GM23338 (cell line): ENCODE data around the gene SLC9C2.
"Not testable (repeated sequence)": the region's sequence is repeated elsewhere in the genome, so short reads cannot be mapped to it uniquely, and the experiment has no call there.

ENCODE experiments used
- CREB1 ChIP-seq: fragments of 250-450 bp; sonication (Bioruptor Pico); IDR thresholded peaks from 2 replicates; pipeline ENCODE4 v1.5.0; 2020; ENCODE audit warnings: low read depth, mild to moderate bottlenecking, moderate library complexity
- EZH2 ChIP-seq: fragments of 200-600 bp; sonication (generic); IDR thresholded peaks from one replicate; pipeline ENCODE4 v1.8.0; 2017; ENCODE audit warnings: antibody characterized with exemption, mild to moderate bottlenecking, low read depth; ENCODE audit not compliant: unreplicated experiment
- EZH2phosphoT487 ChIP-seq: fragments of 200-600 bp; sonication (generic); IDR thresholded peaks from one replicate; pipeline ENCODE4 v1.8.1; 2018; ENCODE audit warnings: antibody characterized with exemption; ENCODE audit not compliant: unreplicated experiment
- JUNB ChIP-seq: IDR thresholded peaks from one replicate; pipeline ENCODE4 v1.6.1; 2016; ENCODE audit warnings: antibody characterized with exemption; ENCODE audit not compliant: unreplicated experiment
- NANOG ChIP-seq: IDR thresholded peaks from 2 replicates; pipeline ENCODE4 v1.6.1; 2016; ENCODE audit warnings: antibody characterized with exemption, borderline replicate concordance
- POLR2AphosphoS5 ChIP-seq: IDR thresholded peaks from 2 replicates; pipeline ENCODE4 v1.6.1; 2016; ENCODE audit warnings: antibody characterized with exemption, low read depth
- STAT1 ChIP-seq: IDR thresholded peaks from one replicate; pipeline ENCODE4 v1.6.1; 2016; ENCODE audit warnings: antibody characterized with exemption; ENCODE audit not compliant: unreplicated experiment
- ZNF114 ChIP-seq: fragments of 250-450 bp; sonication (Bioruptor Pico); IDR thresholded peaks from 2 replicates; pipeline ENCODE4 v1.5.0; 2020; ENCODE audit warnings: mild to moderate bottlenecking, moderate library complexity
- ZNF331 ChIP-seq: fragments of 250-450 bp; sonication (Bioruptor Pico); IDR thresholded peaks from 2 replicates; pipeline ENCODE4 v1.5.0; 2020; ENCODE audit warnings: low read depth, mild to moderate bottlenecking, moderate library complexity
- TF ChIP-seq, protein P1 (sequence below), 2 experiments: fragments of 200-600 bp in 1 of 2; sonication (generic) in 1 of 2; conservative IDR thresholded peaks; 2 replicates each; pipeline versions ENCODE4 v1.5.1 to v1.6.1; 2016 to 2017; ENCODE audit warnings: antibody characterized with exemption in 2 of 2, low read depth in 2 of 2, mild to moderate bottlenecking in 2 of 2, moderate library complexity in 1 of 2
- TF ChIP-seq, protein P2 (sequence below): IDR thresholded peaks from one replicate; pipeline ENCODE4 v1.6.1; 2018; ENCODE audit warnings: antibody characterized with exemption; ENCODE audit not compliant: unreplicated experiment
- TF ChIP-seq, protein P3 (sequence below): IDR thresholded peaks from 2 replicates; pipeline ENCODE4 v1.6.1; 2016; ENCODE audit warnings: antibody characterized with exemption

DNA sequence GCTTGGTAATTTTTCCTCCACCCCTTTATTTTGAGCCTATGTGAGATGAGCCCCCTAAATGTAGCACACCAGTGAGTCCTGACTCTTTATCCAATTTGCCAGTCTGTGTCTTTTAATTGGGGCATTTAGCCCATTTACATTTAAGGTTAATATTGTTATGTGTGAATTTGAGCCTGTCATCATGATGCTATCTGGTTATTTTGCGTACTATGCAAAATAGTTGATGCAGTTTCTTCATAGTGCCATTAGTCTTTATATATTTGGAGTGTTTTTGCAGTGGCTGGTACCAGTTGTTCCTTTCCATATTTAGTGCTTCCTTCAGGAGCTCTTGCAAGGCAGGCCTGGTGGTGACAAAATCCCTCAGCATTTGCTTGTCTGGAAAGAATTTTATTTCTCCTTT is 88.4 kb downstream of the SLC9C2 start:
- not testable (repeated sequence) for TF ChIP-seq EZH2; POLR2AphosphoS5; ZNF114 (CRISPR knock-in tag); CREB1; EZH2phosphoT487; JUNB; ZNF331 (CRISPR knock-in tag); NANOG; STAT1
- TF ChIP-seq, protein P1, sequence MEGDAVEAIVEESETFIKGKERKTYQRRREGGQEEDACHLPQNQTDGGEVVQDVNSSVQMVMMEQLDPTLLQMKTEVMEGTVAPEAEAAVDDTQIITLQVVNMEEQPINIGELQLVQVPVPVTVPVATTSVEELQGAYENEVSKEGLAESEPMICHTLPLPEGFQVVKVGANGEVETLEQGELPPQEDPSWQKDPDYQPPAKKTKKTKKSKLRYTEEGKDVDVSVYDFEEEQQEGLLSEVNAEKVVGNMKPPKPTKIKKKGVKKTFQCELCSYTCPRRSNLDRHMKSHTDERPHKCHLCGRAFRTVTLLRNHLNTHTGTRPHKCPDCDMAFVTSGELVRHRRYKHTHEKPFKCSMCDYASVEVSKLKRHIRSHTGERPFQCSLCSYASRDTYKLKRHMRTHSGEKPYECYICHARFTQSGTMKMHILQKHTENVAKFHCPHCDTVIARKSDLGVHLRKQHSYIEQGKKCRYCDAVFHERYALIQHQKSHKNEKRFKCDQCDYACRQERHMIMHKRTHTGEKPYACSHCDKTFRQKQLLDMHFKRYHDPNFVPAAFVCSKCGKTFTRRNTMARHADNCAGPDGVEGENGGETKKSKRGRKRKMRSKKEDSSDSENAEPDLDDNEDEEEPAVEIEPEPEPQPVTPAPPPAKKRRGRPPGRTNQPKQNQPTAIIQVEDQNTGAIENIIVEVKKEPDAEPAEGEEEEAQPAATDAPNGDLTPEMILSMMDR (conservative IDR thresholded peaks at IDR 0.05; ENCODE audit: low read depth in 2 of 2) = not testable (repeated sequence)
- TF ChIP-seq, protein P2, sequence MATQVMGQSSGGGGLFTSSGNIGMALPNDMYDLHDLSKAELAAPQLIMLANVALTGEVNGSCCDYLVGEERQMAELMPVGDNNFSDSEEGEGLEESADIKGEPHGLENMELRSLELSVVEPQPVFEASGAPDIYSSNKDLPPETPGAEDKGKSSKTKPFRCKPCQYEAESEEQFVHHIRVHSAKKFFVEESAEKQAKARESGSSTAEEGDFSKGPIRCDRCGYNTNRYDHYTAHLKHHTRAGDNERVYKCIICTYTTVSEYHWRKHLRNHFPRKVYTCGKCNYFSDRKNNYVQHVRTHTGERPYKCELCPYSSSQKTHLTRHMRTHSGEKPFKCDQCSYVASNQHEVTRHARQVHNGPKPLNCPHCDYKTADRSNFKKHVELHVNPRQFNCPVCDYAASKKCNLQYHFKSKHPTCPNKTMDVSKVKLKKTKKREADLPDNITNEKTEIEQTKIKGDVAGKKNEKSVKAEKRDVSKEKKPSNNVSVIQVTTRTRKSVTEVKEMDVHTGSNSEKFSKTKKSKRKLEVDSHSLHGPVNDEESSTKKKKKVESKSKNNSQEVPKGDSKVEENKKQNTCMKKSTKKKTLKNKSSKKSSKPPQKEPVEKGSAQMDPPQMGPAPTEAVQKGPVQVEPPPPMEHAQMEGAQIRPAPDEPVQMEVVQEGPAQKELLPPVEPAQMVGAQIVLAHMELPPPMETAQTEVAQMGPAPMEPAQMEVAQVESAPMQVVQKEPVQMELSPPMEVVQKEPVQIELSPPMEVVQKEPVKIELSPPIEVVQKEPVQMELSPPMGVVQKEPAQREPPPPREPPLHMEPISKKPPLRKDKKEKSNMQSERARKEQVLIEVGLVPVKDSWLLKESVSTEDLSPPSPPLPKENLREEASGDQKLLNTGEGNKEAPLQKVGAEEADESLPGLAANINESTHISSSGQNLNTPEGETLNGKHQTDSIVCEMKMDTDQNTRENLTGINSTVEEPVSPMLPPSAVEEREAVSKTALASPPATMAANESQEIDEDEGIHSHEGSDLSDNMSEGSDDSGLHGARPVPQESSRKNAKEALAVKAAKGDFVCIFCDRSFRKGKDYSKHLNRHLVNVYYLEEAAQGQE = not testable (repeated sequence)
- TF ChIP-seq, protein P3, sequence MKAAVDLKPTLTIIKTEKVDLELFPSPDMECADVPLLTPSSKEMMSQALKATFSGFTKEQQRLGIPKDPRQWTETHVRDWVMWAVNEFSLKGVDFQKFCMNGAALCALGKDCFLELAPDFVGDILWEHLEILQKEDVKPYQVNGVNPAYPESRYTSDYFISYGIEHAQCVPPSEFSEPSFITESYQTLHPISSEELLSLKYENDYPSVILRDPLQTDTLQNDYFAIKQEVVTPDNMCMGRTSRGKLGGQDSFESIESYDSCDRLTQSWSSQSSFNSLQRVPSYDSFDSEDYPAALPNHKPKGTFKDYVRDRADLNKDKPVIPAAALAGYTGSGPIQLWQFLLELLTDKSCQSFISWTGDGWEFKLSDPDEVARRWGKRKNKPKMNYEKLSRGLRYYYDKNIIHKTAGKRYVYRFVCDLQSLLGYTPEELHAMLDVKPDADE = not testable (repeated sequence)
